NCI-H526 (cell line): ENCODE results near the gene CLDND1.

ENCODE experiments used
- DNase-seq, 2 experiments: peaks; one replicate each; lab custom pipeline; 2025; lab: John Stamatoyannopoulos, UW

Gene CLDND1

DNA sequence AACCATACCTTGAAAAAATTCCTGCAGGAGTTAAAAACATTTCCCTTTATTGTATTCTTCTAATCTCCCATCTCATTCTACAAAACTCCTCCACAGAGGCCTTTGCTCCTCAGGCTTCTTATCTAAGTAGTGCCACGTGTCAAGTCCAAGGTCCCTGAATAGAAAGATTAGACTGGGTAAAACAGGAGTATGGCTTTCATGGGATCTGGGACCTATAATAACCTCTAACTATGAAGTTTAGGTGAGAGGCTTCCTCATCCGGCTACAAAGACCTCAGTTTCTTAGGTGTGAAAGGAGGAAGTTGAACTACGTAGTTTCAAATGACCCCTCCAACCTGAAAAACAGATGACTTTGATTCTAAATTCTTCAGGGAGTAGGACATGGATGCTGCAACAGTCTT lies 29.1 kb upstream of the CLDND1 start:
- DNase-seq = no peak

DNA sequence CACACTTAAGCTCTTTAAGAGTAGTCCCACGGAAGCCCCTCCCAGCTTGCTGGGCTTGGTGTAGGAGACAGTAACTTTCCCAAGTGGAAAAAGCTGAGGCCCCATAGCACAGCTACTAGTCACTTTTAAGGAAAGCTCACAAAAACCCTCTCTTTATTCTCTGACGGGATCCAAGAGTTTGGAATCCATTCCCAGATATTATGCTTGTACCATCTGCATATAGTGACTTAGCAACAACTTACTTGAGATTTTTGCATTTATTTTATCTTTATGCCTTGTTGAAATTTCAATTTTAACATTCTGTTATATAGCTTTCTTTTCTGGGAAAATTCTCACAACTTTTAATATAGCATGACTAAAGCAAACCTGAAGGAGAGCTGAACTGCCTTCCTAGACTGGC lies 28.5 kb upstream of the CLDND1 start:
- no peak for DNase-seq

DNA sequence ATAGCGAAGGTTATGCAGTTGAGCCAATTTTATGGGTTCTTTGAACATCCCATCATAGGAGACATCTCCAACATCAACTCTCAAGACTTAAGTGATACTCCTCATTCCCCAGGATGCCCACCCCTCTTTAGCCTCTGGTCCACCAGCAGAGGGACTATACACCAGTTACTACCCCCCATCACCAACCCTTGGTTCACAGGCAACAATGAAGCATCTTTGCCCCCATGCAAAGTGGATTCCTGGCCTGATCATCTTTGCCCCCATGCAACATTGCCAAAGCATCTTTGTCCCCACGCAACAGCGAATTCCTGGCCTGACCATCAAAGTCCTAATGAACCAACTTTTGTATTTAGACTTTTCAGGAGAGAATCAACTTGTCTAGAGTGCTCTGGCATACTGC lies 28.1 kb upstream of the CLDND1 start:
- no peak for DNase-seq

DNA sequence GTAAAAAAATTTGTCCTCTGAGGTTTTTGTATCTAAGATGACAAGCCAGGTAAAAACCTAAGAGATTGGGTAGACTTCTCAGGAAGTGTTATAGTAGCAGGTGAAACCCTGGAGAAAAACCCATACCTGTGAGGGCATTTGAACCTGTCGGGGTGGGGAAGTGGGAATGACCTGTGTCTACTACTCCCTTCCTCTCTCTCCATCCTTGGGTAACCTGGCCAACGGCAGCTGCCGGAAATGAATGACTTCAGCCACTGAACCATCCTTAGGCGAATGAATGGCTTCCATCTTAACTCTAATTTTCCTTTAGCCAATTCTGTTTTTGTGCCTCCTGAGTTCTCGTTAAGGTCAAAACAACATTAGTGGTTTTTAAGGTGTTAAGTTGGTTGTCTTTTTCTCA lies 25.8 kb upstream of the CLDND1 start:
- no peak for DNase-seq

DNA sequence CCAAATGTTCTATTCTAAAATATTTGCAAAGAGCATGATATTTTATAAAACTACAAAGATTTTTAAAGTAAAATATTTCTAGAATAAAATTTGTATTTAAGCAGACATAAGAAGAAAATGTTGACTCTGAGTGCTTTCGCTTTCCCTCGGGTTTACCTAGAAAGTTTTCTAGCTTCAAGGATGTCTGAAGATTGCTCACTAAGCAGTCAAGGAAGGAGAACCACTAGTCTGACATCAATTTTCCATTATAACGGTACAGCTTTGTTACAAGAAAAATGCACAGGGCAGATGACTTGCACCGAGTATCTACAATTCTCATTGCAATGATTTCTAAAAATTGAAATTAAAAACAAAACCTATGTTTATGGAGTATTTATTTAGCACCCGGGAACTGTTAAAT lies 23.2 kb upstream of the CLDND1 start:
- DNase-seq = no peak

DNA sequence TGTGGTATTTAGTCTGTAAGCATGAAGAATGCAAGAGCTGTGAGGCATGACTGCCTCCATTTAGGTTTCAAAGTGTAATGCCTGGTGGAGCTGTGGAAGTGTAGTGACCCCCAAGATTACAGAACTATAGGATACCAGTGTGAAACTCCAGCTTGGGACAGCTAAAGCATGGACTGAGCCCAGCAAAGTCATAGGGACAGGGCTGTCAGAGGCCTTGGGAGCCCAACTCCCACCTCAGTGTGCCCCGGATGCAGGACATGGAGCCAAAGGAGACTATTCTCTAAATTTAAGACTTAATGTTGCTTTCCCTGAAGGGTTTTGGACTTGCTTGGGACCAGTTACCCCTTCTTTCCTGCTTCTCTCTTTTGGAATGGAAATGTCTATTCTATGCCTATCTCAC lies 19.9 kb upstream of the CLDND1 start:
- no peak for DNase-seq

DNA sequence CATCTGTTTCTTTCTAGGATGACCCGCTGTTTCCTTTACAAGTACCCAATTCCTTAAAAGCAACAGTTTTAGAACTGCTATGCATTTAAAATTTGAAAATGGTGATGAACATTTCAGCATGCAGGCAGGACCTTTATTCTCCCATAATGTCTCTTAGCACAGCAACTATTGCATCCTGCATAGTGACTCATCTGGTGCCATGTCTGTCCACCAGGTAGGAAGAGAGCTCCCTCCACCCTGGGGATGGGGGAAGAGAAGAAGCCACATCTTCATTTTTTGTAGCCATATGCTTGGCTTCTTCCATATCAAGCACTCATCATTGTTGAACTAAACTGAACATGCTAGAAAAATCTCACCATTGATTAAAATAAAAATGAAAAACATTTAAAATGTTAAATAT lies 19.0 kb upstream of the CLDND1 start:
- no peak for DNase-seq

DNA sequence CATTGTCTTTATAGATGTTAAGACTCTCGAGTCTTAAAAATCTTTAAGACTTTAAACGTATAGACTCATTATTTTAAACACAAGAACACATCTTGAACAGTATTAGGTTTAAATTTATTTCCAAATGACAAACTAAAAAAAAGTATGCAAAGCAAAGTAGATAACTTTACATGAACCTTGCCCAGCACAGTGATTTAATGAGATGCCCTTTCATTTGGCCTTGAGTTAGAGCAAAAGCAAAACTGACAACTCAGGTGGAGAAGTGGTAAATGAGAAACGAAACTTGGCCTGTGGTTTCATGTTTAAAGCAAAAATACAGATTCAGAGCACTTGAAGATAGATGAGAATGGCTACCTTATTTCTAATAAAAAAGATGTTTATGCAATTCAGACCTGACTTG lies 17.6 kb upstream of the CLDND1 start:
- DNase-seq = no peak

DNA sequence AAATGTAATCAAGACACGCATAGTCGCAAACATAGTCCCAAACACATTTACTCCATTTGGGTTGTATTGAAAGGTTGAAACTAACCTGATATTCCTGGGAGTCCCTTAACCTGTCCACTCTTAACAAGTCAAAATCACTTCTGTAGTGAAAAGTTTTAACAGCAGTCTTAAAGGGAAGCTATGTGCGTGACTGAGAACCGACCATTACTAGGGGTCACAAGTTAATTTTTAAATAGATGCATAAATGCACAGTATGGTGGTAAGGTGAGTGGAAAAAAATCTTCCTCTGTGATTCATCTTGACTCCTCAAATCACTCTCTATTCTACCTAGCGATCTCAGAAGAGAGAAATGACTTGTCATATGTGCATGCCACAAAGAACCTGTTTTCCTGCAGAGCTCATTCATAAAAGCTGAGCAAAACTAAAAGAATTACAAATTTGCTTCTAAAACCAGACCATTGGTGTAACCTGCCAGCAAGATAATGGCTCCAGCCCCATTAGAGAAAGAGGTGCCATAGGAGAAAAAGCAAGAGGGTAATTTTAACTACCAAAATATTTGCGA lies 13.8 kb upstream of the CLDND1 start:
- DNase-seq = no peak

DNA sequence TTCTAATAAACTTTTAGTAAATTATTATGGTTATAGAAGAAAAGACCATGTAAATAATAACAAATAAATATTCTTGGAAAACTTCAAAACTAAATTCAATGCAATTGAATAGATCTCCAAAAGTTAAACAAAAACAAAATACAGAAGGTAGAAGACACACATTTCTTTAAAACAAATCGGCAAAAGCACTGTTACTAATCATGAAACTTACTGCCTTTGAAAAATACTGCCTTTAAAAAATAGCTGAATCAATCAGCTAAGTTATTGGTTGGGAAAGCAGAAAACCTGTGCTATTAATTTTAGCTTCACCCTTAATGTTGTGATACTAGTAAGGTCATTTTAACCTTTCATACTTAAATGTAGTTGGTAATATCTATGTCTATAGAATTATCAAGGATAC lies 12.0 kb upstream of the CLDND1 start:
- DNase-seq = no peak

DNA sequence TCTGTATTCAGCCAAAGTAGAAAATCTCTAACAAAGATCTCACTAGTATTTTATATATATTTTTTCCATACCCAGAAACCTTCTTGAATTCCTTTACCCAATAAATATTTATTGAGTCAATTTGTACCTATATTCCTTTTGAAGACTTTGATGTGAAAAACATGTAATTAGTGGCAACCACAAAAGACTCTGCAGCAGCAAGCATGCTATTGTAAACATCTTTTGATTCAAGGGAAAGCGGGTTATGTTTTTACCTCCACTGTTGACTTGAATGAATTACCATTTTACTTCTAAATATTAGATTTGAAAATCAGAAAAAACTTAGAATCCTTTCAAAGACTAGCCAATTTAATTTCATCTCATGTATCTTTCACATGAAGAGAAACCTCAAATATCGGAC lies 11.5 kb upstream of the CLDND1 start:
- no peak for DNase-seq

DNA sequence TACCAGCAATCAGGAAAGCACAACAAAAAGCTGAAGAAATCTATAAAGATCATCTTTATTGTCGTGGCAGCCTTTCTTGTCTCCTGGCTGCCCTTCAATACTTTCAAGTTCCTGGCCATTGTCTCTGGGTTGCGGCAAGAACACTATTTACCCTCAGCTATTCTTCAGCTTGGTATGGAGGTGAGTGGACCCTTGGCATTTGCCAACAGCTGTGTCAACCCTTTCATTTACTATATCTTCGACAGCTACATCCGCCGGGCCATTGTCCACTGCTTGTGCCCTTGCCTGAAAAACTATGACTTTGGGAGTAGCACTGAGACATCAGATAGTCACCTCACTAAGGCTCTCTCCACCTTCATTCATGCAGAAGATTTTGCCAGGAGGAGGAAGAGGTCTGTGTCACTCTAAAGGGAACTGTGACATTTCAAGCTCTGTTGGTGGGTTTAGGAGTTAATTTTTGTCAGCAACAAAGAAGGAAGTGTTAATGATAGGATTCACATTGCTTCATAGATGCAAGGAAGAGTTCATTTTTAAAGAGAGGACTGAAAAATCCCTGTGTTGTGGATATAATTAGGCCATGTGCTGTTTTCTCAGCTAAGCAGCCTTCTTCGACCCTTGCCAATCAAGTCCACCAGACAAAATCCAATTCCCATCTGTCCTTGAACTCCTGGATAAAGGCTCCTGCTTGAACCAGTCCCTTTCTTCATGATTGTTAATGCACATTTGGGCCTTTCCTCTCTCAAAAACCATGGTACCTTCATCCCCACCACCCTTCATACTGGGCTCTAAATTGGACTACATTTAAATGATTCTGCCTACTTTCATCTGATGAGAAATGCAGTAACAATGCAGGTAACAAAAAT lies 10.2 kb upstream of the CLDND1 start:
- DNase-seq = no peak

DNA sequence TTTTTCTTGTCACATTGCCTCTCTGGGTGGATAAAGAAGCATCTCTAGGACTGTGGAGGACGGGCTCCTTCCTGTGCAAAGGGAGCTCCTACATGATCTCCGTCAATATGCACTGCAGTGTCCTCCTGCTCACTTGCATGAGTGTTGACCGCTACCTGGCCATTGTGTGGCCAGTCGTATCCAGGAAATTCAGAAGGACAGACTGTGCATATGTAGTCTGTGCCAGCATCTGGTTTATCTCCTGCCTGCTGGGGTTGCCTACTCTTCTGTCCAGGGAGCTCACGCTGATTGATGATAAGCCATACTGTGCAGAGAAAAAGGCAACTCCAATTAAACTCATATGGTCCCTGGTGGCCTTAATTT lies 9.6 kb upstream of the CLDND1 start:
- no peak for DNase-seq

DNA sequence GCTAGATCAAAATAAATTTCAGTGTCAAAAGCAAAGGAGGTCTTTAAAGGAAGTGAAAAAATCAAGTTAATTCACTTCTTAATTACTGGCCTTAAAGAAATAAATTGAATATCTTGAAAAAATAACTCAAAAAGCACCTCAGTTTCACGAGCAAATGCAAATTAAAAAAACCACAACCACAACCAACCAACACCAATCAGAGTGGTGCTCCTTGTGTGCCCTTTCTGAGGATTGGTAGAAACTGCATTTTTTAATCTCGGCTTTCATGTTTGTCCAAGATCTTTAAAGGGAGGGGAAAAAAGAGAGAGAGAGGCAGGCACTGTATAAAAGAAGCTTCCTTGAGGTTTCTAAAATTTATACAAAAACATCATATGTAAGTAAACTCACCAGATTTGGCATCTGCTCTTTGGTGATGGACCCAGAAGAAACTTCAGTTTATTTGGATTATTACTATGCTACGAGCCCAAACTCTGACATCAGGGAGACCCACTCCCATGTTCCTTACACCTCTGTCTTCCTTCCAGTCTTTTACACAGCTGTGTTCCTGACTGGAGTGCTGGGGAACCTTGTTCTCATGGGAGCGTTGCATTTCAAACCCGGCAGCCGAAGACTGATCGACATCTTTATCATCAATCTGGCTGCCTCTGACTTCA lies 9.0 kb upstream of the CLDND1 start, which contains the start of gene GPR15:
GPR15 (plus strand) TSS at position 357 of the 653 bp plus-strand sequence; CDS start at position 413, 56 bp downstream.
- DNase-seq = no peak

DNA sequence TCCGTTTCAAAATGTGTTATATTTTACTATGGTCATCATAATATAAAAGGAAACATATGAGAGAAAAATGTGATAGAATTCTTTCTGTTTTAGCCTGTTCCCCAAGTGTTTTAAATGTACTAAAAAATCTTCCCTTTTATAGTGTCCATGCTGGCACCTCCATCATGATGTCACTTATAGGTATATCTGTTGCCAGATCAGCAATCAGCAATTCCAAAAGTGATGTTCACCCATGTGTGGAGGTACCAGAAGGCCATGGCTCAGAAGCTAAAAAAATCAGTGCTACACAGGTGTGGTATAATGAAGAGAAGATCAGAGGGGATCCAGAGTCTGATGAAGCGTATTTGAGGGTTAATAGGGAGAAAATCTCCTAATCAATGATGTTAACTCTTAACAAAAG lies 8.0 kb upstream of the CLDND1 start:
- no peak for DNase-seq

DNA sequence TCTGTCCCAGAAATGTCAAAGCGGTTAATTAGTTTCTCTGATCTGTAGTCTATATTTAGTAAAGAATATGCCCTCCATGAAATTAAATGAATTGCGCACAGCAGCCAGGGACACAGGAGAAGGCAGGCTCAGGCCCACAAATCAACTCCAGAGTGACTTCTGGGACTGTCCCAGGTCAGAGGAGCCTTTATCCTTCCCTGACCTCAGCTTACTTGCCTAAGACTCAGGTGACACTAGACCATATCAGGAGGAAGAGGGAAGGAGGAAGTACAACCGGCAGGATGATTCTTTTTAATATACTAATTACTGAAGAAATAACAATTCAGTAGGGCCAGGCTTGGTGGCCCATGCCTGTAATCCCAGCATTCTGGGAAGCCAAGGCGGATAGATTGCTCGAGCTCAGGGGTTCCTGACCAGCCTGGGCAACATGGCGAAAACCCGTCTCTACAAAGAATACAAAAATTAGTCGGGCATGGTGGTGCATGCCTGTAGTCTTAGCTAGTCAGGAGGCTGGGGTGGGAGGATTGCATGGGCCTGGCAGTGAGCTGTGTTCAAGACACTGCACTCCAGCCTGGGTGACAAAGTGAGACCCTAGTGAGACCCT lies 7.3 kb upstream of the CLDND1 start:
- no peak for DNase-seq

DNA sequence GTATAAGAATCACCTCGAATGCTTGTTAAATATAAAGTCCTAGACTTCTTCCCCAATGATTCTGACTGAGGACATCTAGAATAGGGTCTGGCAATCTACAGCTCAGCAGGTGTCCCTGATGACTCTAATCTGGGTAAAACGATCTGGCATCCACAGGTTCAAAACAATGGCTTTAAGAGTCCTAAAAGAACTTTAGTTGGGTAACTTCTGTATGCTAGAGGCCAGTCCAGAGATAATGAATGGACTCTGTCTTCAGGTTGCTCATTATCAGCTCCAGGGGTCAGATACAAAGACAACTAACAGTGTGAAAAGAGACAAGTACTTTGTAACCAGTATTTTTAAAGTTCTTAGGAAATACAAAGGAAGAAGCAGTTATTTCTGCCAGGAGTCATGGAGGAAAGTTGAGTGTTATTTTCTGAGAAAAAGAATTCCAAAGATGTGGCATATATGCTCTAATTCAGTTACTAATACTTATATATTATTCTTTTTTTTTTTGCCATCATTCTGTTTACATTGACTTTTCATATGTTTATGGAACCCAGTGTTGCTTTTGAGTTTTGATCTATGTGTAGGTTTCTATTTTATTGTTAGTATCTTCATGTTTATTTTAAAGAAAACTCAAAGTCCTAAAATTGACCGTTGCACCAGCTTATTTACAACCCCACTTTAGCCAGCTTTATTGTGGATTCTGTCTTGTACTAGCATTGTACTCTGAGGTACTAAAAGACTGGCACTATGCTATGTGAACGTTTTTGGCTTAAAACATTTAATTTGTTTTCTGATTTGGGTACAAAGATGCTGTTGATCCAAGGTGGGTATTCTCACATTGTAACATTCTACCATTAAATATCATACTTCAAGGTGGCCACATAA lies 6.0 kb upstream of the CLDND1 start:
- DNase-seq = no peak

DNA sequence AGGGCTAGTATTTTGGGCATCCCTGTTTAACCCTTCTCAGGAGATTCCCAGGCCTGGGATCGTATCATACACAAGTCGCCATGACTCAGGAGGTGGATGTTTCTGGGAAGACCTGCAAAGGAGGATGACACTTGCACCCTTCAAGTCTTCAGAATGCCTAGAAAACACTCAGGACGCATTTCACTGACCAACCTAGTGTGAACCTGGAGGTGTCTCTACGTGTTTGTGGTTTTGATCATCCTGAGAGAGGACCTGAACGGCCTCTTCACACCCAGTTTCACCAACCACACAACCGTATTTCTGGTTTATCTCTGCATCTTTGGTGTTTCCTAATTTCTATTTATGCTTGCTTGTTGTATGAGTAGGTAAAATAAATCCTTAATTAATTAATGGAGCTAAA lies 2.8 kb upstream of the CLDND1 start:
- DNase-seq = no peak

DNA sequence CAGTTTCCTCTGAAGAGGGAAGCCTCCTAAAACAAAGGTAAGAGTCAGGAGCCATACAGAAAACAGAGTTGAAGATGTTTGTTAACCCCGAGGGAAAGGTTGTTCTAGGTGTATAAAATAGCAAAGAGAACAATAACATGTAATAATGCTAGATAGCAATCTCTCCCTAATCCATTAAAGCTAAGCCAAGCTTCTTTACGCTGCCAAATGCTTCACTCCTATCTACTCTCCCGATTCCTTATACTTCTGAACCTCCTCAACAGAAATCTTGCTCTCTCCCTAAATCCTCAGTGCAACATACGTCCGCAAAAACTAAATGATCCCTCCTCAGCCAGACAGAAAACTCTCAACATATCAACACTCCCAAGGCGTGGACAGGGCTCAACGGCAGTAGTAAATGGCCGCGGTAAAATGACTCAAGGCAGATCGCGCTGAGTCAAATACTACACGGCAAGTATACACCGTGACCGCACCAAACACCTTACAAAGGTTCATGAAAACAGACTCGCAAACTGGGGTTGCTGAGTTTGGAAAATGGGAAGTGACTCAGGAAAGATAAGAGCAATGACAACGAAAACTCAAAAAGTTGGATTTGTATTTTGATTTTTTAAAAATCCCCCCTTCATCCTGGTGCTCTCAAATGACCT lies 682 bp downstream of the CLDND1 start:
- peak in 1 of 2 experiments; percentile 55 for DNase-seq

DNA sequence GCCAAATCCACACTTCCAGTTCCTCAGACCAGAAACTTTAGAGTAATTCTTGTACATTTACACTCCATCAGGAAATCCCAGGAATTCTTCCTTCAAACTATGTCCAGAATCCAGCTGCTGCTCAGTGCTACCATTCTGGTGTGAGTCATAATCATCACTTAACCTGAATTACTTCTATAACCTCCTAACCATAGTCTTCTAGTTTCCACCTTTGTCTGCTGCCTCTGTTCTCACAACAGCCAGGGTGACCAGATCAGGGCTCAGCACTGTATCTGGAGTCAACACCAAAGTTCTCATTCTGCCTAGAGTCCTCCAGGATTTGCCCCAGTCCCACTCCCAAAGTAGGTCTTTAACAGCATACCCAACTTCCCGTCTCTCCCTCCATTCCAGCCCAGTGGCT lies 3.4 kb downstream of the CLDND1 start:
- no peak for DNase-seq

DNA sequence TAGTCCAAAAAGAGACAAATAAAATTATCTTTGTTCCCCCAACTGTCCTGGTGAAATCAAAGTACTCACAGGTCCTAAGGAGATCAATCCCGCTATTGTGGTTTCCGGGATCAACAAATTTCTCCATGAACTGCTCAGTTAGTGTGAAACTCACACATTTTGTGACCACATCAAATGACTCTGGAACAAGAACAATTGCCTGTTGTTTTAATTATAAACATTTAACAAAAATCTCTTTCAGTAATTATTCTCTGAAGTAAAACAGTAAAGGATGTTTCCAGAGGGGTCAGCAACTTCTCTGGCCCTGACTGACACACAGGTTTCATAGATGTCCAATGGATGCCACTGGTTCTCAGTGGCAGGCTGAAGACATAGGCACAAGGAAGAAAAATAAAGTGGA lies 3.9 kb downstream of the CLDND1 start:
- DNase-seq = no peak
